NCI-H128 (cell line): ENCODE results near the gene CD247.

Experiments
- DNase-seq: peaks from one replicate; lab custom pipeline; 2025; ENCODE audit not compliant: unreplicated experiment; lab: John Stamatoyannopoulos, UW

The CD247 gene

GRCh38 chr1:167512046-167512654, 6.2 kb downstream of the CD247 start:
- DNase-seq, result no peak

DNA sequence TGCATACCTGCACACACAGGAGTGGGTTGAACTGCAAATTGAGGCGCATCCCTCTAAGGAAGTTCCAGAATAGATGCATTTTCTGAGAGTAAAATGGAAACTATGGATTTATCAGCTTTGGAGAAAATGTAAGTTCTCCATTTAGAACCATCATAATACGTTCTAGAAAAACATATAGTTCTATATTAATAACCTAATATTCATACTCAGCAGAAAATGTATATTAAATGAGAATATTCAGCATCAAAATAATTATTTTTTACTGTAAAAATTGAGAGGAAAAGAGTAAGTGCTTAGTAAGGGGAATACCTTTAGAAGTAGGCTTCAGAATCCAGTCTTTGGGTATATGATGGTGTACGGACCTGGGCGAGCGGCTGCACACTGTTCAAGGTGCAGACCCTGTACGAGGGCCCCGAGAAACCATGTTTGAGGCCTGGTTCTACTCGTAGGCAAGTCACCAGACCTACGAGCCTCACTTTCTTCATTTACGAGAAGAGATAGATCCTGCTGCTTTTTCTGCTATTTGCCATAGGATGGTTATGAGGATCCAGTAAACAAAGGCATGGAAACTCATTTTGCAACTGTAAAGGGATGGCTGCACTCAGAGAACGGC, 6.8 kb downstream of the CD247 start:
- DNase-seq, result no peak

GRCh38 chr1:167510881-167511280, 7.4 kb downstream of the CD247 start:
- DNase-seq, result no peak

GRCh38 chr1:167510244-167510643, 8.1 kb downstream of the CD247 start:
- DNase-seq, result no peak

DNA sequence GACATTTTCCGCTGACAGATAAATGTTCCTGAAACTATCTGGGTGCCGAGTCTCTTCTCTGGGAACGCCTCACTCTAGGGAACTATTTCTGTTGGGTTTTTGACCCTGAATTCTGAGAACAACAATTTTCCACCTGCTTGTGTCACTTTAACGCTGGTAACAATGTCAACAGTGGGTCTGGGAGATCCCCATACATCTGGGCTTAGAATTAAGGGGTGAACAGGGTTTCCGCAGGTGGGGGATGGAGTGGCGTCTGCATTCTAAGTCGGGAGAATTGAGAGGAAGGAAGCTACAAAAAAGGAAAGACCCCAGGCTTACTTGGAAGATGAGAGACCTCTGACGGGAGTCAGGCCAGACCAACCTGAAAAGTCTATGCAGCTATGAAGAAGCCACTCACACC, 8.7 kb downstream of the CD247 start:
- no peak for DNase-seq

GRCh38 chr1:167507719-167508118, 10.6 kb downstream of the CD247 start:
- no peak for DNase-seq

GRCh38 chr1:167504467-167504827, 13.9 kb downstream of the CD247 start:
- no peak for DNase-seq

DNA sequence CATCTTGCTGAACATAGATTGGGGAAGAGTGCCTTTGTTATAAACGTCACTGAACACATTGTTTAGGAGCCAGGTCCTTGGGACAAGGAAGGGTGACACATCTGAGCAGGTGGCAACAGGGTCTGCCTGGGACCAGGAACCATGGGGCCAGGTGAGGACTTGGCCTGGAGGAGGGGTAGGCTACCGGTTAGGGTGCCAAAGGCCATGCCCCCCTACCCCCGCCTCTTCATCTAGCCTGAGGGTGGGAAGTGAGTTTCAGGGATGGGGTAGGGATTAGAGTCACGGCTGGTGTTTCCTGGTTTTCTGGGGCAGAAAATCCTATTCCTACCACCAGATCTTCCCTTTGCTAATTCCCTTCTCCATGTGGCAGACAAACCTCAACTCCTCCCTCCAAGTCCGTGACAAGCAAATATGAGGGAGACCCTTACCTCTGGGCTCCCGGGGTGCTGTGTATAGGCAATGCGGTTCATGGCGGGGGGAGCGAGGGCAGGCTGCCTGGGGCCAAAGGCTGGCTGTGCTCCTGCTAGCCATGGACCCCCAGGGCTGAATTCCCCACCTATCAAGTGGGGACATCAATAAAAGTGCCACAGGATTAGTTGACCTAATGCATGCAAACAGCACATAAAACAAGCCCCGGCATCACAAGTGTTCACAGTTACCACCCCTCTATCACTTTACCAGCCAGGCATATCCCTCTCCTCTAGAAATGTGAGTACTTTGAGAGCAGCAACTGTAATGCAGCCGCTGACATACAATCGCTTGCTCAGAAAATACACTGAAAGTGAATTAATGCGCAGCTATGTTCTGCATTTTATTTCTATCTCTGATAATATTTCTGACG, 14.5 kb downstream of the CD247 start:
- DNase-seq, result no peak

GRCh38 chr1:167502719-167503462, 15.4 kb downstream of the CD247 start:
- DNase-seq, result no peak

- no peak for DNase-seq
Observed at GRCh38 chr1:167502192-167502551, 16.2 kb downstream of the CD247 start.

- DNase-seq, result no peak
Observed at GRCh38 chr1:167501515-167502191, 16.7 kb downstream of the CD247 start.

GRCh38 chr1:167500283-167500860, 18.0 kb downstream of the CD247 start:
- no peak for DNase-seq

DNA sequence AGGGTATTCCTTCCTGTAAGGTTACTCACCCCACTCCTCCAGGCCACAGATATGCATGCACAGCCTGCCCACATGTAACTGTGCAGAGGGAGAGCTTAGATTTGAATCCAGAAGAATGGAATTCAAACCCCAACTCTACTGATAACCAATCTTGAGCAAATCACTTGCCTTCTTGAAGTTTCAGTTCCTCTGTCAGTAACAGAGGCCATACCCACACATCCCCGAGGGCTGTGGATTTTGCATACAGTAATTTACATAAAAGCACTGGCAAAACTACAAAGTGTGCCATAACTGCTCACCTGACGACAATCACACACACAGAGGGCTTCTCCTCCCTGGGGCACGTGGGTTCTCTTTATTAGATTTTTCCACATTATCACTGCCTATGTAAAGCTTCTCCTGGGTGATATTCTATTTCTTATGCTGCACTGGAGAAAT, 18.6 kb downstream of the CD247 start:
- no peak for DNase-seq

DNA sequence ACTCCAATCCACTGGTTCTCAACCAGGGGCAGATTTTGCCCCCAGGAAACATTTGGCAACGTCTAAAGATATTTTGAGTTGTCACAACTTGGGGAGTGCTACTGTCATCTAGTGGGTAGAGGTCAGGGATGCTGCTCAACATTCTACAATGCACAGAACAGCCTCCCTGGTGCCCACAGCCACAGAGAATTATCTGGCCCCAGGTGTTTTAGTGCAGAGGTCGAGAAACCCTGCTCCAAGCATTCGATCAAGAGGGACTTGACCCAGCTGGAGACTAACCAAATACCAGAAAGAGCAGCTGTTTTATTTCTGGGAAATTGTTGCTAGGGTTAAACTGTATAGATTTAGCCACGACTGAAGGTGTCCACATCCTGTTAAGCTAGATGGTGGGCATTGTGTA, 19.2 kb downstream of the CD247 start:
- no peak for DNase-seq

DNA sequence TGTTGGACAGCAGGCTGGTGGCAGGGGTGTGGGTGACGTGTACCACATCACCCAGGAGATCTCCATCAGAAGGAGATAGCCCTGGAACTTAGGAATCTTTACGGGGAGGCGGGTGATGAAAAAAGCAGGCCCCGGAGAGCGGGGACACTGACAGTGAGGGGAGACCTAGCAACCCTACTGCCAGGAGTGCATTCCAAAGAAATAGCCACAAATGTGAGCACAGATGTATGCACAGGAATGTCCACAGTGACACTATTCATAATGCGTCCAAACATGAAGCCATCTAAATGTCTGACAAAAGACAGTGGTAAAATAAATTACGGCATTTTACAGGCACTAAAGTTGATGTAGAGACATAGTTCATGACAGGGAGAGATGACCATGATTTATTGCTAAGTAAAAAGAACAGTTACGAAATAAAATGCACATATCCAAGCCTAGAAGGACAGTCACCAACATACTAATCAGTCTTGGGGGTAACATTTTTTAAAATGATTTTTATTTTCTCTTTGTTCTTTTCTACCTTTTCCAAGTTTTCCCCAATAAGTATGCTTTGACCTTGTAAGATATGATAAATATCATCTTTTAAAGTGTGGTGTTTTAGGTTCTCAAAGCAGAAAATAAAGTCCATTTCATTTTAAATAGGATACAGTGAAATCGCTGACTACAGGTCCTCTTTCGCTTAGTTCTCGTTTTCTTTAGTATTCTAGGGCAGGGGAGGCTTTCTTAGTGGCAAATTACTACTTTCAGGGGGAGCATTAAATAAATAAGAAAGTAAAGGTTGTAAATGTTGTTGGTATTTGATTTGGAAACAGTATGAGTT, 21.3 kb downstream of the CD247 start:
- DNase-seq, result no peak

DNA sequence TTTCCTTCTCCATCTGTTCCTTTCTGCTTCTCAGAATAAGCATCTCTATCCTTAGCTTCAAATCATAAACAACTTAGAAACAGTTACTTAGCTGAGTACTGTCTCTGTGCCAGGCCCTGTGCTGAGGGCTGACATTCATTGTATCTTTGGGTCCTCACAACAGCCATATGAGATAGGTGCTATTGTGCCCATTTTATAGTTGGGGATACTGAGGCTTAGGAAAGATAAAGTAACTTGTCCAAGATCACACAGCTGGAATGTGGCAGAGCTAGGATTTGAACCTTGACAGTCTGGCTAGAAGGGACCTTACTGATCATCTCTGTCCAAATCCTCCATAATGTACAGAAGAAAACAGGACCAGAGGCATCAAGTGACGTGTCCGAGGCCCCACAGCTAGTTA, 25.0 kb downstream of the CD247 start:
- no peak for DNase-seq

GRCh38 chr1:167492481-167492910, 25.8 kb downstream of the CD247 start:
- DNase-seq, result no peak

- no peak for DNase-seq
Observed at GRCh38 chr1:167491586-167492461, 26.5 kb downstream of the CD247 start.

GRCh38 chr1:167490765-167491164, 27.6 kb downstream of the CD247 start:
- no peak for DNase-seq
